Fibroblast of mammary gland (primary cell): ENCODE data around the gene MATN4.

Source experiments
- DNase-seq: peaks from one replicate; pipeline ENCODE4 v3.0.0-alpha.2; 2010; ENCODE audit warnings: low read depth
- H3K4me3 ChIP-seq: 2 replicates; pipeline ENCODE4 v1.5.1; 2011; ENCODE audit warnings: low read depth, mild to moderate bottlenecking, low read length, moderate library complexity; ENCODE audit not compliant: control insufficient read depth
- CTCF ChIP-seq: conservative IDR thresholded peaks from 2 replicates; pipeline ENCODE4 v1.5.1; 2011; ENCODE audit warnings: low read depth, low read length, inconsistent platforms; ENCODE audit not compliant: control insufficient read depth, insufficient read depth

Gene MATN4

DNA sequence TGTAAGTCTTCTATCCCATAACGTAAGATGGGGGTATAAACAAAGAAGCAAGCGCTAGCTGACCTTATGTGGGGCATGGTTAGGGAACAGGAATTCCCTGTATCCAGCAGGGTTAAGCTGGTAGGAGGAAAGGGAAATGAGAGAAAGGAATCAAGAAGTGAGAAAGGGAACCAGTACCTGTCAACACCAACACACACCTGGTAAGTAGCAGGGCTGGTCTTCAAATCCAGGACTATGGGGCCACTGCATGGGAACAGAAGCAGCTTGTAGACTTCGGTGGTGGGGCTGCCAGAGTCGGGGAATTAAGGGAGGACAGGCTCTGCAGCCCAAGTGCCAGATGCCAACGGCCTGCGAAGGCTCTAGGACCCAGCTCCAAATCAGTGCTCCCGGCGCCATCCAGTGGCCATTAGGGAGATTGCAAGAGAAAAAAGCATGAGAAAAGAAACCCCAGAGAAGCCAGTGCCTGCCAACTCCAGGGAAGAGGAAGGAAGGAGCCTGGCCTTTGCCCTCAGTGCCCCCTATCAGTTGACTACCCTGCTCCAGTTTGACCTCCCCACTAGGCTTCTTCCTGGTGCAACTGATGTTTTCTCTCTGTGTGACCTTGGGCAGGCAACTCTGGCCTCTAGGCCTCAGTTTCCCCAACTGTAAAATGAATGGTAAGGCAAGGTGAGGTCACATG is 17.3 kb downstream of the MATN4 start:
- peak; percentile 92 for TF ChIP-seq CTCF
- DNase-seq: peak; percentile 72
- H3K4me3 ChIP-seq: no peak overlapping the region

DNA sequence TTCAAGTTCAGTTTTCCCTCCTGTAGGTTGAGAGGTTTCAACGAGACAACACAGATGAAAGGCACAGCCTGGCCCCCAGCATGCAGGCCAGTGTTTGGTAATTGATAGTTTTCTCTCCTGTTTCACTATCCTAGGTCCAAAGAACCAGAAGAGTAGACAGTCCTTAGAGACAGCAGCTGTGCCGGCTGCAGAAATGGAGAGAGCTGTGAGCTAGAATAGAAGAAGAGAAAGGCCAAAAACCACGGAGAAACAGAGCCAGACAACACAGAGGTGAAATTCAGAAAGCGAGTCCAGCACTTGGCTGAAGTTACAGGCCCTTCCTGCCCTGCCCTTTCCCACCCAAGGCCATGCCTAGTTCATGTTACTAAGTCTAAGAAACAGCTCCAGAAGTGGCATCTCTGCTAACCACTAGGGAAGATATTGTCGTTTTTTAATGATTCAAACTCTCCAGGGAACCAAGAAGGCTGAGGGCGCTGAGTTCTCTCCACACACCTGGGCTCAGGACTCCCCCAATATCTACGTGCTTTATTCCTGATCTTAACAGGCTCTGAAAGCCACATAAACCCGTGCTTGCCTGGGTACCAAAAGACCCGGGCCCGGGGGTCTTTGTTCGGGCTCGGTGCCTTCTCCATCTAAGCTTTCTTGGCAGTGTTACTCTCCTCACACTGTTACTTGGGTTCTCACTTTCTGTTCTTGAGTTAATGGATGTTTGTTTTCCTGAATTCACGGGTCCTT is 18.0 kb downstream of the MATN4 start:
- TF ChIP-seq CTCF: no peak
- no peak for DNase-seq
- H3K4me3 ChIP-seq: no peak overlapping the region

- DNase-seq: no peak
- no peak overlapping the region for H3K4me3 ChIP-seq
- no peak for TF ChIP-seq CTCF
These were observed 19.2 kb downstream of the MATN4 start for GRCh38 chr20:45288860-45289259.

DNA sequence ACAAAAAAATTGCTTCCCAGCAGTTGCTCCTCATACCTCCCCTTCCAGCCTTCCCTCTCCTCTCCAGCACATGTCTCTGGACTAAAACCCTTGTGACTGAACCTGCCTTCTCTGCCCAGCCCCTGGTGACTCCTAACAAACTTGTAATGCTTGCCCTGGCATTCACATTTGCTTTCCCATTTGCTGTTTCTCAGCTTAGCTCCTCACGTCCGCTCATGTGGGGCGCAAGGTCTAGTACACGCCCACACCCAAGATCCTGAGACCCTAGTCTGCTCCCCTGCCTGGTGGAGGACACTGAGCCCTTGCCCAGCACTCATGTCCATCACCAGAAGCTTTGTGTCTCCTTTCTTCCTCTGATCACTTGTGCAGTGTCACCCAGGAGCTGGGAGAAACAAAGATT is 19.7 kb downstream of the MATN4 start:
- no peak overlapping the region for H3K4me3 ChIP-seq
- no peak for DNase-seq
- no peak for TF ChIP-seq CTCF

DNA sequence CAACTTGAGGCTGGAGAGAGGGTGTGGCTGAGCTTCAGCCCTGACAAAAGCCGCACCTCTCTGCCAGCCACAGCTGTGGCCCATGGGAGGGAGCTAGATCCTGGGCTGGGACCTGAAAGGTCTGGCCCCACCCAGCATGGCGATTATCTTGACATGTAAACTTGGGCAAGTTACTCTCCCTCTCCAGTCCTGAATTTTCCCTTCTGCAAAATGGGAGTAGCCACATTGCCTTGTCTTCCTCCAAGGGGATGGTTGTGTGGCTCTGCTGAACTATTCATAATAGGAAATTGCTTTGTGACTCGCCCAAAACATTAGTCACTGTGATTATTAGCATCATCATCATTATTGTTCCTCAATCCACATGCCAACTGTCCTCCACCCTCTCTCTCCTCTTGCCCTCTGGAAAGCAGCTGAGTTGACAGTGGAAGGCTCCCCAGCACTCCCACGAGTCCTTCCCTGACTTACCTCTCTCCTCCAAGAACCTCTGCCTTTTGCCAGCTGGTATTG is 24.5 kb downstream of the MATN4 start:
- peak; percentile 12 for DNase-seq
- TF ChIP-seq CTCF: no peak
- no peak overlapping the region for H3K4me3 ChIP-seq

GRCh38 chr20:45282700-45283550 is 25.2 kb downstream of the MATN4 start:
- no peak overlapping the region for H3K4me3 ChIP-seq
- no peak for TF ChIP-seq CTCF
- no peak for DNase-seq
